Measurements from ENCODE around the gene PAK4. TPM values are rescaled to one million over a fixed set of nuclear protein-coding genes. Genes with fewer than 3 reads are reported as not detected.

The PAK4 gene
- total RNA-seq, 1 experiment from 2014 or later = 90.1 TPM

DNA sequence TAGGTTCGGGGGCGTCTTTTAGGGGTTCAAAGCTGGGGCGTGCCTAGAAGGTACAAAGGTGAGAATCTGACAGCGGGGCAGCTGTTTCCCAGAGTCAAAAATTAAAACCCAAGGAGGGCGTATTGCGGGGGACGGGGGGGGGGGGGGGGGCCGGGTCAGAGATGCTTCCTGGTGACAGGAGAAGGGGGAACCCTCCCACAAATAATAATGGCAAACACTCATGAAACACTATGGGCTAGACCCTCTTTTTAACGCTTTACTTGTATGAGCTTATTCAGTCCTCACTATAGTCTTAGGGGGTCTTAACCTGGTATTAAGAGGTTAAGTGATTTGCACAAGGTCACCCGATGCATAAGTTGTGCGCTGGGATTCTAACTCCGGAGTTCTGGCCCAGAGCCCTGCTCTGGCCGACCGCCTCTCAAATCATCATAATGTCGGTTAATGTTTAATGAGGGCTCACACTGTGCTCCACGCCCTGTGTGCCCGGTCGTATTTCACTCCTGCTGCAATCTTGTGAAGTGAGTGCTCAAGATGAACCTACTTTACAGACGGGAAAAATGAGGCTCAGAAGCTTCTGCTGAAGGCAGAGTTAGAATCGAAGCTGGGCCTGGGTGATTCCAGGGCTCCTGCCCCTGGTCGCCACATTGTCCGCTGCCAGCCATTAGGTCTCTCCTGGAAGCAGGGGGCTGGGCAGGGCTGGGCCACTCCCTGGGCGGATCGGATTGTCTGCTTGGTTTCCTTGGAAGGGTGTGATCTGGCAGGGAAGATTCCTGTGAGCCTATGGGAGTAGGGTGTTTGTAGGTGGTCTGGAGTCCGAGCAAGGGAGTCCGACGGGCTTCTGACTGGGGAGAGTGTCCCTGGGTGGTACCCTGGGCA is 964 bp downstream of the PAK4 start:
- POLR2A ChIA-PET = interaction anchor here (0.8 kb wide), 1 partner anchor 48 kb away, joined by 6 read pairs; no protein-coding TSS in a partner anchor
- H3K4me1 ChIP-seq (ENCODE audit: control insufficient read depth in 1 of 2, insufficient read depth in 2 of 2, low read length in 2 of 2) = peaks cover 16 to 55% of the 10 kb centered on the region in 2 experiments
- peak overlapping the region; percentile 96 to 99 for H3K4me3 ChIP-seq (replicated peaks in 1 of 2; ENCODE audit: low read depth in 1 of 2, low read length in 2 of 2)
- peaks cover 58% of the 10 kb centered on the region for H3K79me2 ChIP-seq (ENCODE audit: insufficient read depth, low read length)
- H3K36me3 ChIP-seq (ENCODE audit: control insufficient read depth in 1 of 2, insufficient read depth in 2 of 2, low read length in 2 of 2) = no peaks in the 10 kb centered on the region
- TF ChIP-seq ELF1 (IDR thresholded peaks at IDR 0.05; ENCODE audit: borderline replicate concordance, low read depth) (no peak), TCF7L2 (IDR thresholded peaks at IDR 0.05; ENCODE audit: borderline replicate concordance, extremely low read depth, insufficient read depth, insufficient read length) (no peak), CEBPB (IDR thresholded peaks at IDR 0.05; ENCODE audit: low read depth) (no peak), POLR2A (IDR thresholded peaks at IDR 0.05; ENCODE audit: borderline replicate concordance, extremely low read depth, insufficient read depth, insufficient read length) (no peak), EZH2 (IDR thresholded peaks at IDR 0.05) (no peak), ZFX (IDR thresholded peaks at IDR 0.05) (no peak), POLR2AphosphoS5 (IDR thresholded peaks at IDR 0.05; ENCODE audit: low read depth, low read length) (no peak), SRF (IDR thresholded peaks at IDR 0.05; ENCODE audit: low read depth) (no peak), CBX3 (IDR thresholded peaks at IDR 0.05; ENCODE audit: low read depth) (no peak), SP1 (IDR thresholded peaks at IDR 0.05; ENCODE audit: low read depth) (no peak), ATF3 (IDR thresholded peaks at IDR 0.05) (no peak), CTCF (IDR thresholded peaks at IDR 0.05 in 2 of 3, conservative IDR thresholded peaks at IDR 0.05 in 1 of 3; ENCODE audit: borderline replicate concordance in 1 of 3, insufficient read depth in 1 of 3, low read depth in 2 of 3, low read length in 2 of 3) (no peak), FOSL1 (IDR thresholded peaks at IDR 0.05; ENCODE audit: low read depth) (no peak)
- TF ChIP-seq, protein P1, sequence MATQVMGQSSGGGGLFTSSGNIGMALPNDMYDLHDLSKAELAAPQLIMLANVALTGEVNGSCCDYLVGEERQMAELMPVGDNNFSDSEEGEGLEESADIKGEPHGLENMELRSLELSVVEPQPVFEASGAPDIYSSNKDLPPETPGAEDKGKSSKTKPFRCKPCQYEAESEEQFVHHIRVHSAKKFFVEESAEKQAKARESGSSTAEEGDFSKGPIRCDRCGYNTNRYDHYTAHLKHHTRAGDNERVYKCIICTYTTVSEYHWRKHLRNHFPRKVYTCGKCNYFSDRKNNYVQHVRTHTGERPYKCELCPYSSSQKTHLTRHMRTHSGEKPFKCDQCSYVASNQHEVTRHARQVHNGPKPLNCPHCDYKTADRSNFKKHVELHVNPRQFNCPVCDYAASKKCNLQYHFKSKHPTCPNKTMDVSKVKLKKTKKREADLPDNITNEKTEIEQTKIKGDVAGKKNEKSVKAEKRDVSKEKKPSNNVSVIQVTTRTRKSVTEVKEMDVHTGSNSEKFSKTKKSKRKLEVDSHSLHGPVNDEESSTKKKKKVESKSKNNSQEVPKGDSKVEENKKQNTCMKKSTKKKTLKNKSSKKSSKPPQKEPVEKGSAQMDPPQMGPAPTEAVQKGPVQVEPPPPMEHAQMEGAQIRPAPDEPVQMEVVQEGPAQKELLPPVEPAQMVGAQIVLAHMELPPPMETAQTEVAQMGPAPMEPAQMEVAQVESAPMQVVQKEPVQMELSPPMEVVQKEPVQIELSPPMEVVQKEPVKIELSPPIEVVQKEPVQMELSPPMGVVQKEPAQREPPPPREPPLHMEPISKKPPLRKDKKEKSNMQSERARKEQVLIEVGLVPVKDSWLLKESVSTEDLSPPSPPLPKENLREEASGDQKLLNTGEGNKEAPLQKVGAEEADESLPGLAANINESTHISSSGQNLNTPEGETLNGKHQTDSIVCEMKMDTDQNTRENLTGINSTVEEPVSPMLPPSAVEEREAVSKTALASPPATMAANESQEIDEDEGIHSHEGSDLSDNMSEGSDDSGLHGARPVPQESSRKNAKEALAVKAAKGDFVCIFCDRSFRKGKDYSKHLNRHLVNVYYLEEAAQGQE (IDR thresholded peaks at IDR 0.05; ENCODE audit: low read depth) = no peak
- TF ChIP-seq, protein P2, sequence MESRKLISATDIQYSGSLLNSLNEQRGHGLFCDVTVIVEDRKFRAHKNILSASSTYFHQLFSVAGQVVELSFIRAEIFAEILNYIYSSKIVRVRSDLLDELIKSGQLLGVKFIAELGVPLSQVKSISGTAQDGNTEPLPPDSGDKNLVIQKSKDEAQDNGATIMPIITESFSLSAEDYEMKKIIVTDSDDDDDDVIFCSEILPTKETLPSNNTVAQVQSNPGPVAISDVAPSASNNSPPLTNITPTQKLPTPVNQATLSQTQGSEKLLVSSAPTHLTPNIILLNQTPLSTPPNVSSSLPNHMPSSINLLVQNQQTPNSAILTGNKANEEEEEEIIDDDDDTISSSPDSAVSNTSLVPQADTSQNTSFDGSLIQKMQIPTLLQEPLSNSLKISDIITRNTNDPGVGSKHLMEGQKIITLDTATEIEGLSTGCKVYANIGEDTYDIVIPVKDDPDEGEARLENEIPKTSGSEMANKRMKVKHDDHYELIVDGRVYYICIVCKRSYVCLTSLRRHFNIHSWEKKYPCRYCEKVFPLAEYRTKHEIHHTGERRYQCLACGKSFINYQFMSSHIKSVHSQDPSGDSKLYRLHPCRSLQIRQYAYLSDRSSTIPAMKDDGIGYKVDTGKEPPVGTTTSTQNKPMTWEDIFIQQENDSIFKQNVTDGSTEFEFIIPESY (IDR thresholded peaks at IDR 0.05; ENCODE audit: extremely low read depth, insufficient replicate concordance, low read length) = no peak
- TSS peak; percentile 65 for BruUV-seq (replicated peaks)
- RAD21 ChIA-PET (ENCODE audit: low non-redundant PET in 1 of 2, low total read pairs in 2 of 2, uncharacterized antibody in 2 of 2, unreplicated experiment in 2 of 2) = interaction anchor here in 1 of 2 experiments (0.6 kb wide), 1 partner anchor 78 kb away, joined by 3 read pairs; no protein-coding TSS in a partner anchor
- no peaks in the 10 kb centered on the region for H3K9me3 ChIP-seq (ENCODE audit: control insufficient read depth in 1 of 2, insufficient read depth in 1 of 2, low read depth in 1 of 2, low read length in 2 of 2)
- H3K9me2 ChIP-seq (ENCODE audit: insufficient read depth) = no peaks in the 10 kb centered on the region
- CTCF ChIA-PET = interaction anchor here (0.8 to 1.2 kb wide), 2 partner anchors 9 to 28 kb away, joined by 3 to 4 read pairs; no protein-coding TSS in a partner anchor
- H3K27ac ChIP-seq (ENCODE audit: low read depth, low read length) = peak overlapping the region; percentile 84
- H4K20me1 ChIP-seq (ENCODE audit: insufficient read depth) = peaks cover 5% of the 10 kb centered on the region; the same call in 1 of the 2 replicates
- H3K9ac ChIP-seq (ENCODE audit: low read length) = peak overlapping the region; percentile 90
- DNase-seq (ENCODE audit: low read depth, low spot score) (no peak), ATAC-seq (peak; percentile 44)
- peak overlapping the region; percentile 96 for H3K4me2 ChIP-seq (ENCODE audit: low read length)
- H2AFZ ChIP-seq (ENCODE audit: low read depth, low read length, poor library complexity, severe bottlenecking) = no peak overlapping the region
- intact Hi-C loops (cut with micrococcal nuclease) = loop anchor here (1.0 kb wide), 1 partner anchor 39 kb away; no protein-coding TSS in a partner anchor
- H3K27me3 ChIP-seq (ENCODE audit: insufficient read depth, low read length) = no peaks in the 10 kb centered on the region
